ENCODE data around the gene SCYGR2.

Gene SCYGR2

GRCh38 chr2:227597998-227598397, 695 bp upstream of the SCYGR2 start (continued):
- TF ChIP-seq SP3 (tag by site-specific recombination; IDR thresholded peaks at IDR 0.05), result no peak
- no peak for TF ChIP-seq ZNF549 (tag by site-specific recombination; IDR thresholded peaks at IDR 0.05)
- no peak for TF ChIP-seq KLF7 (tag by site-specific recombination; IDR thresholded peaks at IDR 0.05; ENCODE audit: borderline replicate concordance)
- TF ChIP-seq, protein P1, sequence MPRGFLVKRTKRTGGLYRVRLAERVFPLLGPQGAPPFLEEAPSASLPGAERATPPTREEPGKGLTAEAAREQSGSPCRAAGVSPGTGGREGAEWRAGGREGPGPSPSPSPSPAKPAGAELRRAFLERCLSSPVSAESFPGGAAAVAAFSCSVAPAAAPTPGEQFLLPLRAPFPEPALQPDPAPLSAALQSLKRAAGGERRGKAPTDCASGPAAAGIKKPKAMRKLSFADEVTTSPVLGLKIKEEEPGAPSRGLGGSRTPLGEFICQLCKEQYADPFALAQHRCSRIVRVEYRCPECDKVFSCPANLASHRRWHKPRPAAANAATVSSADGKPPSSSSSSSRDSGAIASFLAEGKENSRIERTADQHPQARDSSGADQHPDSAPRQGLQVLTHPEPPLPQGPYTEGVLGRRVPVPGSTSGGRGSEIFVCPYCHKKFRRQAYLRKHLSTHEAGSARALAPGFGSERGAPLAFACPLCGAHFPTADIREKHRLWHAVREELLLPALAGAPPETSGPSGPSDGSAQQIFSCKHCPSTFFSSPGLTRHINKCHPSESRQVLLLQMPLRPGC (tag by site-specific recombination; IDR thresholded peaks at IDR 0.05), result no peak
- TF ChIP-seq, protein P2, sequence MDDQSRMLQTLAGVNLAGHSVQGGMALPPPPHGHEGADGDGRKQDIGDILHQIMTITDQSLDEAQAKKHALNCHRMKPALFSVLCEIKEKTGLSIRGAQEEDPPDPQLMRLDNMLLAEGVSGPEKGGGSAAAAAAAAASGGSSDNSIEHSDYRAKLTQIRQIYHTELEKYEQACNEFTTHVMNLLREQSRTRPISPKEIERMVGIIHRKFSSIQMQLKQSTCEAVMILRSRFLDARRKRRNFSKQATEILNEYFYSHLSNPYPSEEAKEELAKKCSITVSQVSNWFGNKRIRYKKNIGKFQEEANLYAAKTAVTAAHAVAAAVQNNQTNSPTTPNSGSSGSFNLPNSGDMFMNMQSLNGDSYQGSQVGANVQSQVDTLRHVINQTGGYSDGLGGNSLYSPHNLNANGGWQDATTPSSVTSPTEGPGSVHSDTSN (CRISPR knock-in tag; IDR thresholded peaks at IDR 0.05), result no peak
- TF ChIP-seq ZNF184 (tag by site-specific recombination; IDR thresholded peaks at IDR 0.05), result no peak
- TF ChIP-seq KLF10 (tag by site-specific recombination; IDR thresholded peaks at IDR 0.05), result no peak
- TF ChIP-seq ZNF24 (tag by site-specific recombination; IDR thresholded peaks at IDR 0.05), result no peak
- no peak for TF ChIP-seq ZXDB (tag by site-specific recombination; IDR thresholded peaks at IDR 0.05)
- no peak for TF ChIP-seq ZNF148 (tag by site-specific recombination; IDR thresholded peaks at IDR 0.05; ENCODE audit: borderline replicate concordance)

GRCh38 chr2:227602358-227602757, 3.7 kb downstream of the SCYGR2 start:
- Histone ChIP-seq H3K4me3 (ENCODE audit: low read depth, low read length) (no peak overlapping the region), H3K27ac (ENCODE audit: extremely low read depth, low read depth, low read length) (no peak overlapping the region), H3K9me3 (ENCODE audit: control insufficient read depth, insufficient read depth, low read depth, low read length) (no peaks in the 10 kb centered on the region), H3K4me1 (ENCODE audit: control insufficient read depth, insufficient read depth, low read length) (no peaks in the 10 kb centered on the region), H3K36me3 (ENCODE audit: control insufficient read depth in 2 of 2, insufficient read depth in 1 of 2, low read length in 2 of 2) (no peaks in the 10 kb centered on the region)
- POLR2A ChIA-PET, result no interaction called here
- CTCF ChIA-PET, result interaction anchor here (0.6 kb wide), 1 partner anchor 56 kb away, joined by 5 read pairs; no protein-coding TSS in a partner anchor
- TF ChIP-seq ZNF548 (tag by site-specific recombination; IDR thresholded peaks at IDR 0.05), result no peak
- no peak for TF ChIP-seq ZNF266 (tag by site-specific recombination; IDR thresholded peaks at IDR 0.05; ENCODE audit: low read depth)
- TF ChIP-seq ZNF596 (tag by site-specific recombination; IDR thresholded peaks at IDR 0.05), result no peak
- TF ChIP-seq TCF7L2 (IDR thresholded peaks at IDR 0.05; ENCODE audit: borderline replicate concordance, low read depth, low read length), result no peak
- no peak for TF ChIP-seq ZNF549 (tag by site-specific recombination; IDR thresholded peaks at IDR 0.05)
- TF ChIP-seq ZNF26 (tag by site-specific recombination; IDR thresholded peaks at IDR 0.05), result no peak
- TF ChIP-seq GLIS1 (tag by site-specific recombination; IDR thresholded peaks at IDR 0.05), result no peak
- TF ChIP-seq MZF1 (tag by site-specific recombination; IDR thresholded peaks at IDR 0.05; ENCODE audit: borderline replicate concordance), result no peak
- no peak for TF ChIP-seq ZNF660 (tag by site-specific recombination; IDR thresholded peaks at IDR 0.05)
- no peak for TF ChIP-seq ZNF701 (tag by site-specific recombination; IDR thresholded peaks at IDR 0.05)
- no peak for TF ChIP-seq ZNF335 (tag by site-specific recombination; conservative IDR thresholded peaks at IDR 0.05)
- no peak for TF ChIP-seq ZNF292 (tag by site-specific recombination; IDR thresholded peaks at IDR 0.05; ENCODE audit: borderline replicate concordance, low read depth)
- no peak for TF ChIP-seq ZNF658 (tag by site-specific recombination; IDR thresholded peaks at IDR 0.05)
- TF ChIP-seq ATF2 (tag by site-specific recombination; IDR thresholded peaks at IDR 0.05; ENCODE audit: low read depth), result no peak
- no peak for TF ChIP-seq ZBTB11 (tag by site-specific recombination; conservative IDR thresholded peaks at IDR 0.05; ENCODE audit: low read depth)
- TF ChIP-seq ZNF132 (tag by site-specific recombination; IDR thresholded peaks at IDR 0.05; ENCODE audit: borderline replicate concordance), result no peak

All from HEK293 (cell line).